GM18517 (cell line): Measurements from ENCODE around the gene GDF10.

Experiments
- ATAC-seq: cut with Tn5 transposase; IDR thresholded peaks from one replicate; pipeline ENCODE4 v1.9.1; 2021; ENCODE audit warnings: mild to moderate bottlenecking, moderate library complexity; ENCODE audit not compliant: unreplicated experiment

Gene GDF10

DNA sequence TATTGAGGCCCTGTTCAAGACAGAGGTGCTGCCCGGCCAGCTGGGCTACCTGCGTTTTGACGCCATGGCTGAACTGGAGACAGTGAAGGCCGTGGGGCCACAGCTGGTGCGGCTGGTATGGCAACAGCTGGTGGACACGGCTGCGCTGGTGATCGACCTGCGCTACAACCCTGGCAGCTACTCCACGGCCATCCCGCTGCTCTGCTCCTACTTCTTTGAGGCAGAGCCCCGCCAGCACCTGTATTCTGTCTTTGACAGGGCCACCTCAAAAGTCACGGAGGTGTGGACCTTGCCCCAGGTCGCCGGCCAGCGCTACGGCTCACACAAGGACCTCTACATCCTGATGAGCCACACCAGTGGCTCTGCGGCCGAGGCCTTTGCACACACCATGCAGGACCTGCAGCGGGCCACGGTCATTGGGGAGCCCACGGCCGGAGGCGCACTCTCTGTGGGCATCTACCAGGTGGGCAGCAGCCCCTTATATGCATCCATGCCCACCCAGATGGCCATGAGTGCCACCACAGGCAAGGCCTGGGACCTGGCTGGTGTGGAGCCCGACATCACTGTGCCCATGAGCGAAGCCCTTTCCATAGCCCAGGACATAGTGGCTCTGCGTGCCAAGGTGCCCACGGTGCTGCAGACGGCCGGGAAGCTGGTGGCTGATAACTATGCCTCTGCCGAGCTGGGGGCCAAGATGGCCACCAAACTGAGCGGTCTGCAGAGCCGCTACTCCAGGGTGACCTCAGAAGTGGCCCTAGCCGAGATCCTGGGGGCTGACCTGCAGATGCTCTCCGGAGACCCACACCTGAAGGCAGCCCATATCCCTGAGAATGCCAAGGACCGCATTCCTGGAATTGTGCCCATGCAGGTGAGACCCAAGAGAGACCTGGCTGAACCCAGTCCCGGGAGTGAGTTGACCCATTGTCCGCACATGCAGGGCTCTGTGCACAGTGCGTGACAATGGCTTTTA lies 51.0 kb downstream of the GDF10 start:
- no peak for ATAC-seq

DNA sequence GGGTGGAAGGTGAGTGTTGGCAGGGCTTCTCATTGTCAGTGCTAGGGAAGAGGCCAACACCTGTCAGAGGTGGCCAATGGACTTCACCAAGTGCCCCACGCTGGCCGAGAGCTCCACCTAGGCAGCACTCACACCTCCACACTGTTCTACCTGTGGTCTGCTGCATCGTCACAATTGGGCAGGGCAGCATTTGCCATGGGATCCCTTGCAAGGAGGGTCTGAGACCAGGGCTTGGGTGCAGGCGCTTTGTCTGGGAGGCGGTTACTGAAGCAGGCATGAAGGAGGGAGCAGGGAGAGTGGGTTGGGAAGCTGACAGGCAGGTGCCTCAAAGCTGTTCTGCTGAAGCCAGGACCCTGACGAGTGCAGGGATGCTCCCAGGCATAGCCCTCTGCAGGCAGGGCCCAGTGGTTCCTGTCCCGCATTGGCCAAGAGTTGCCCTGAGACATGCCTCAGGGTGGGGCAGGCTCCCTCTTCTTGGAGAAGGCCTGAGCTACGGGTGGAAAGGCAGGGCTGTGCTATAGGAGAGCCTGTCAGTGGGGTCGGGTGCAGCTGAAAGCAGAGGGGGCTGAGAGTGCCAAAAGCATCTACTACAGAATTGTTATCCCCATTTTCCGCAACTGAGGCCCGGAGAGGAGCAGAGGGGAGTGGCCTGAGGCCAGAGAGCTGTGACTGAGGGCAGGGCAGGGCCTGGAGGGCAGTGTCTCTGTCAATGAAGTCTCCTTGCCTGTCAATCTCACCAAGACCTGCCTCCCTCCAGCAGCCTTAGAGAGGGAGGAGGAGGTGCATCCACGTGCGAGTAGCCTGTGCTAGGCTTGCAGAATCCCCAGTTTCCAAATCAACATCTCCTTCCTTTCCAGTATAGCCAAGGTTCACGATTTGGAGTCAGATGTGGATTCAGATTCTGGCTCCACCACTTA lies 52.2 kb downstream of the GDF10 start:
- ATAC-seq, result no peak

DNA sequence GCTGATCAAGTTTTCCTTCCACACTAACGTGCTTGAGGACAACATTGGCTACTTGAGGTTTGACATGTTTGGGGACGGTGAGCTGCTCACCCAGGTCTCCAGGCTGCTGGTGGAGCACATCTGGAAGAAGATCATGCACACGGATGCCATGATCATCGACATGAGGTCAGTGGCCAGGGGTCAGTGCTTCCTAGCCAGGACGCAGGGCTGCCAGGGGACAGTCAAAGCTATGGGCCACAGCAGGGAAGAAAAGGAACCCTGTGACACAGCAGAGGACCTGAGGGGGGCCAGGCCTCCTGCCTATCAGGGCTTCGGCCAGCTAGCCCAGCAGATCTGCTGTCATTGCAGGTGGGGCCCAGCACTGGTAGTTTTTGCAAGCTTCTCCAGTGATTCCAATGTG lies 53.4 kb downstream of the GDF10 start:
- ATAC-seq, result no peak

GRCh38 chr10:47354165-47354564 lies 54.2 kb downstream of the GDF10 start:
- ATAC-seq, result no peak

GRCh38 chr10:47354900-47355299 lies 54.9 kb downstream of the GDF10 start:
- no peak for ATAC-seq

DNA sequence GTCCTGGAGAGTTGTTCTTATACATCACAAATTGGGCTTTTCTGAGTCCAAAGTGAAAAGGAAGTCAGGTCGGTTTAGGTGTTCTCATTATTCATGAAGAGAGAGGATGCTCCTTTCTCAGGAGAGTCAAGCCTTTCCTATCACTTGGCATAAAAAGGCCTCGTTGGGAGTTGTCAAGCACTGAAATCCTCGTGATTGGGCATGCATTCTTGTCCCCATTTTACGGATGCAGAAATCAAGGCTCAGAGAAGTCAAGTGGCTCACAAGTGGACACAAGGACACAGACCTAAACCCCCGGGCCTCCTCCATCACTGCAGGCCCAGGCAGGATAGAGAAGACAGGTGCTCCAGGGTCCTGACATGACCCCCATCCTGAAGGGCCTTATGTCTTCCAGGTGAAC lies 56.7 kb downstream of the GDF10 start:
- ATAC-seq, result no peak

DNA sequence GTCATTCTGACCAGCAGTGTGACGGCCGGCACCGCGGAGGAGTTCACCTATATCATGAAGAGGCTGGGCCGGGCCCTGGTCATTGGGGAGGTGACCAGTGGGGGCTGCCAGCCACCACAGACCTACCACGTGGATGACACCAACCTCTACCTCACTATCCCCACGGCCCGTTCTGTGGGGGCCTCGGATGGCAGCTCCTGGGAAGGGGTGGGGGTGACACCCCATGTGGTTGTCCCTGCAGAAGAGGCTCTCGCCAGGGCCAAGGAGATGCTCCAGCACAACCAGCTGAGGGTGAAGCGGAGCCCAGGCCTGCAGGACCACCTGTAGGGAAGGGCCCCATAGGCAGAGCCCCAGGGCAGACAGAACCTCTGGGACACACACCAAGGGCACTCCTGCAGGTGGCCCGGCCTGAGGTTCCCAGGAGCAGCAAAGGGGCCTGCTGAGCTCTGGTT lies 57.2 kb downstream of the GDF10 start:
- no peak for ATAC-seq

DNA sequence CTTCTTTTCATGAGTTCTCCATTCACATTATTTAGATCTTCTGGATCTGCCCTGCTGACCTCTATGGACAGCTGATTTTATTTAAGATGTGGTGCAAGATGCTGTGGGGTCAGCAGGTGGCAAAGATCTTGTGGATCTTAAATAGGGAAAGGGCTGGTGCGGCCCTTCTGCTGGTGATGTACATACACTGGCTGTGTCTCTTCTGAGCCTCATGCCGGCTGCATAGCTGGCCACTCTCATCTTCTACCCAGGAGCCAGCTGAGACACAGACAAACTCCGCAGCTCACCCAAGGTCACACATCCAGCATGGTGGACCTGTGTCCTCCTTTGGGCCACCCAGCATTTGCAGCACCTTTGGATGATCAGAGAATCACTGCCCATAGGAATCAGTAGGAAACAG lies 57.9 kb downstream of the GDF10 start:
- ATAC-seq, result no peak

GRCh38 chr10:47358457-47358856 lies 58.5 kb downstream of the GDF10 start:
- no peak for ATAC-seq

GRCh38 chr10:47359101-47359500 lies 59.1 kb downstream of the GDF10 start:
- no peak for ATAC-seq

- ATAC-seq, result no peak
These were observed 59.8 kb downstream of the GDF10 start for GRCh38 chr10:47359626-47360418.

DNA sequence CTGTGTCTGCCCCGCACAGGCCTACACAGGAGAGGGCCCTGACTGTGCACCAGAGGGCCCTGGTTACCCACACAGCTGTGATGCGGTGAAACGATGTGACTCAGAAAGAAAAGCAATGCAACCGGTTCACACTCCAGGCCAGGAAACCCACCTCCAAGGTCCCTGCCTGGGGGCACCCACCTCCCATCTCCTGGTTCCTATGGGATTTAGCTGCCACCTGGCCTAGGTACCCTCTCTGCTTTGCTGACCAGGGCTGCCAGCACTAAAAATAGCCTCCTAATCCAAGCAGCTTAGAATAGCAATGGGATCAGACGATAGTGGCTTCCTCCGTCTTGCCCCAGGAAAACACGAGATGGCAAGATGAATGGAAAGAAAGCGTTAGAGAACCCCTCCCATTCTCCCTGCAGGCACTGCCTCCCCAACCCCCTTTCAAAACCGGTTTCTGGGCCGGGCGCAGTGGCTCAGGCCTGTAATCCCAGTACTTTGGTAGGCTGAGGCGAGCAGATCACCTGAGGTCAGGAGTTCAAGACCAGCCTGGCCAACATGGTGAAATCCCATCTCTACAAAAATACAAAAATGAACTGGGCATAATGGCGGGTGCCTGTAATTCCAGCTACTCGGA lies 60.5 kb downstream of the GDF10 start:
- ATAC-seq, result no peak

GRCh38 chr10:47361293-47361692 lies 61.3 kb downstream of the GDF10 start:
- ATAC-seq, result no peak

DNA sequence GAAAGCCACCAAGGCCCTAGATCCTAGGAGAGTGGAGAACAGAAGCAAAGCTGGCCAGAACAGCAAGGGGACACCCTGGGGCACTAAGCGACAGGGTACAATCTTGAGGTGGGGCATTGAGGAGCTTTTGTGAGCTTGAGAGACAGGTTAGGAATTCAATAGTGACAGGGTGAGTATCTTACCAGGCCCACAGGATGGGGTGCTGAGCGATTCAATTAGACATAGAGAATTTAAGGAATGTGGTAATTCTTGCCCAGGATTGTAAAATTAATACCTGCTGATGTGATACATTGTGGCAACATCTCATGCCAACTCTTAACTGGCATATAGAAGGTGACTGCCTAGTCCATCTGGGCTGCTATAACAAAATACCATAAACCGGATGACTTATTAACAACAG lies 62.2 kb downstream of the GDF10 start:
- no peak for ATAC-seq
